Choroid plexus epithelial cell (primary cell): Measurements from ENCODE around the gene TSR3.

Experiments used
- DNase-seq: peaks from one replicate; pipeline ENCODE4 v3.0.0-alpha.2; 2010; ENCODE audit warnings: low read depth
- H3K4me3 ChIP-seq: 2 replicates; pipeline ENCODE4 v1.5.1; 2011; ENCODE audit warnings: low read depth, mild to moderate bottlenecking, control low read depth, low read length, moderate library complexity
- CTCF ChIP-seq: conservative IDR thresholded peaks from 2 replicates; pipeline ENCODE4 v1.5.1; 2011; ENCODE audit warnings: low read depth, mild to moderate bottlenecking, control low read depth, inconsistent platforms, low read length, moderate library complexity

Gene TSR3

GRCh38 chr16:1377406-1378010 is 25.8 kb upstream of the TSR3 start:
- no peak for DNase-seq
- TF ChIP-seq CTCF, result no peak
- no peak overlapping the region for H3K4me3 ChIP-seq

- TF ChIP-seq CTCF, result no peak
- no peak for DNase-seq
- H3K4me3 ChIP-seq, result no peak overlapping the region
These were observed 24.2 kb upstream of the TSR3 start for GRCh38 chr16:1375741-1376410.

GRCh38 chr16:1375298-1375640 is 23.6 kb upstream of the TSR3 start:
- no peak for DNase-seq
- H3K4me3 ChIP-seq, result no peak overlapping the region
- TF ChIP-seq CTCF, result no peak

- DNase-seq, result no peak
- H3K4me3 ChIP-seq, result no peak overlapping the region
These were observed 23.0 kb upstream of the TSR3 start for GRCh38 chr16:1374418-1375297.

GRCh38 chr16:1372292-1372950 is 20.7 kb upstream of the TSR3 start:
- no peak for TF ChIP-seq CTCF
- DNase-seq, result no peak
- H3K4me3 ChIP-seq, result no peak overlapping the region

More at GRCh38 chr16:1374418-1375297, 23.0 kb upstream of the TSR3 start:
- TF ChIP-seq CTCF, result no peak

GRCh38 chr16:1371054-1371978 is 19.6 kb upstream of the TSR3 start:
- no peak for DNase-seq
- no peak overlapping the region for H3K4me3 ChIP-seq
- TF ChIP-seq CTCF, result no peak
